Activated naive CD4-positive, alpha-beta T cell treated with anti-CD3 and anti-CD28 coated beads, Interleukin-2, amount 50 U/mL, for 24 hours (primary cell): ENCODE results near the gene RNF144A.

Experiments
- H3K27ac Mint-ChIP-seq: one replicate; pipeline ENCODE4 v1.8.0; 2021; ENCODE audit warnings: mild to moderate bottlenecking, mixed read lengths
- H3K27me3 Mint-ChIP-seq: one replicate; pipeline ENCODE4 v1.8.0; 2021; ENCODE audit warnings: mixed read lengths
- H3K36me3 Mint-ChIP-seq: one replicate; pipeline ENCODE4 v1.8.0; 2021; ENCODE audit warnings: mixed read lengths
- H3K4me1 Mint-ChIP-seq: one replicate; pipeline ENCODE4 v1.8.0; 2021; ENCODE audit warnings: mixed read lengths
- H3K4me3 Mint-ChIP-seq: one replicate; pipeline ENCODE4 v1.8.0; 2021; ENCODE audit warnings: mild to moderate bottlenecking, mixed read lengths
- H3K9me3 Mint-ChIP-seq: one replicate; pipeline ENCODE4 v1.8.0; 2021; ENCODE audit warnings: mixed read lengths

Gene RNF144A, protein sequence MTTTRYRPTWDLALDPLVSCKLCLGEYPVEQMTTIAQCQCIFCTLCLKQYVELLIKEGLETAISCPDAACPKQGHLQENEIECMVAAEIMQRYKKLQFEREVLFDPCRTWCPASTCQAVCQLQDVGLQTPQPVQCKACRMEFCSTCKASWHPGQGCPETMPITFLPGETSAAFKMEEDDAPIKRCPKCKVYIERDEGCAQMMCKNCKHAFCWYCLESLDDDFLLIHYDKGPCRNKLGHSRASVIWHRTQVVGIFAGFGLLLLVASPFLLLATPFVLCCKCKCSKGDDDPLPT

DNA sequence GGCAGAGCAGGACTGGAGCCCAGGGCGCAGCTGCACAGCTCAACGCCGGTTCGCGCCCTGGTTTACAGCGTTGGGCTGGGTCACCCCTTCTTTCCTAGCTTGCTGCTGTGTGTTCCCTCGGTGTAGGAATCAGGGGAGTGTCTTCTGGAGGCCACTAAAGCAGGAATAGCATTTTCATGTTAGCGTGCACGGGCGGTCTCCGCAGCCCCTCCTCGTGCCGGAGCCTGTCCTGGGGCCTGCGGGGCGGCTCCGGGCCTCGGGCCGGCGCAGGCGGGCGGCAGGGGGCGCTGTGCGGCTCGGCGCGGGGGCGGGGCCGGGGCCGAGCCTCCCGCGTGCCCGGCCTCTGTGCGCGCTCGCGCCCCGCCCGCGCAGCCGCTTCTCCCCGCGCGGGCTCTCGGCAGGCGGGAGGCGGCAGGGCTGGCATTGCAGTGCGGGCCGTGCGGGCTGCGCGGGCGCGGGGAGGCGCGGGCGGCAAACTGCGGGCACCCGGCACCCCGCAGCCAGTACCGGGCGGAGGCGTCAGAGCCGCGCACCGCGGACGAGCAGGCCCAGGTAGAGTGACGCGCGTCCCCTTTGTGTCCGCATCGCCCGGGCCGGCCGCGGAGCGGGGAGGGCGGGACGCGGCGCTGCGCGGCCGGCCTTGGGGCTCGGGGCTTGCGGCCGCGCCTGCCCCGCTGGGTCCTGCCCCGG is at the start of gene RNF144A:
Gene RNF144A, plus strand, starts transcription at position 342 of the 690 bp plus-strand sequence. CDS start 79,515 bp downstream, outside the sequence.
- H3K36me3 Mint-ChIP-seq = peaks cover 10% of the 10 kb centered on the region
- H3K4me3 Mint-ChIP-seq = peak within 1 kb of the TSS; percentile 75
- H3K4me1 Mint-ChIP-seq = peaks cover 81% of the 10 kb centered on the region
- H3K9me3 Mint-ChIP-seq = no peaks in the 10 kb centered on the region
- H3K27ac Mint-ChIP-seq = peak within 1 kb of the TSS; percentile 72
- no peaks in the 10 kb centered on the region for H3K27me3 Mint-ChIP-seq

DNA sequence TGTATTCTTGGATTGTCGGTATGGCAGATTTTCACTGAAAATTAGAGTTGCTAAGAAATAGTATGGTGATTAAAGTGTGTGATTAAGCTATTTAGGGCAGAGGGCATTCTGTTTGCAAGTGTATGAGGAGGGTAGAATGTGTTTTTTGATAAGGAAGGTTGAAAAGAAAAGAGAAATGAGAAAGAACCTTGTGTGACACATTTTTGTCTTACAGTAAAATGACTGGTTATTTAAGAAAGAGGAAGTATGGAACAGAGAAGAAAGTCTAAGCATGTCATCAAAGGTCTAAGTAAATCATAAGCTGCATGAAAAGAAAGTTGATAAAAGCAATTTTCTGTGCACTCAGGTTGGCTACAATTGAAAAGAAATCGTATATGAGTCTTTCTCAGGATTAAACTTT is 44.8 kb upstream of the RNF144A start:
- Mint-ChIP-seq H3K4me3 (peak overlapping the region; percentile 55), H3K9me3 (peaks cover 6% of the 10 kb centered on the region), H3K27me3 (no peaks in the 10 kb centered on the region), H3K27ac (peak overlapping the region; percentile 89), H3K36me3 (peaks cover 3% of the 10 kb centered on the region), H3K4me1 (peaks cover 65% of the 10 kb centered on the region)

DNA sequence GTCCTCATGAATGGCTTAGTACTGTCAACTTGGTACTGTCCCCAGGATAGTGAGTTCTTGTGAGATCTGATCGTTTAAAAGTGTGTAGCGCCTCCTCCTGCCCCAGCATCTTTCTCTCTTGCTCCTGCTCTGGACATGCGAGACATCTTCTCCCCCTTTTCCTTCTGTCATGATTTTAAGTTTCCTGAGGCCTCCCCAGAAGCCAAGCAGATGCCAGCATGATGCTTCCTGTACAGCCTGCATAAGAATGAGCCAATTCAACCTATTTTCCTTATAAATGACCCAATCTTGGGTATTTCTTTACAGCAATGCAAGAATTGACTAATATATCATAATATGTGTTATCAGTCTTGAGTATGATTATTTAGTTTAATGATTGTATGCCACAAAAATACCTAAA is 43.2 kb upstream of the RNF144A start:
- Mint-ChIP-seq H3K4me1 (peaks cover 75% of the 10 kb centered on the region), H3K9me3 (peaks cover 6% of the 10 kb centered on the region), H3K27me3 (no peaks in the 10 kb centered on the region), H3K36me3 (peaks cover 3% of the 10 kb centered on the region), H3K4me3 (no peak overlapping the region), H3K27ac (peak overlapping the region; percentile 90)

DNA sequence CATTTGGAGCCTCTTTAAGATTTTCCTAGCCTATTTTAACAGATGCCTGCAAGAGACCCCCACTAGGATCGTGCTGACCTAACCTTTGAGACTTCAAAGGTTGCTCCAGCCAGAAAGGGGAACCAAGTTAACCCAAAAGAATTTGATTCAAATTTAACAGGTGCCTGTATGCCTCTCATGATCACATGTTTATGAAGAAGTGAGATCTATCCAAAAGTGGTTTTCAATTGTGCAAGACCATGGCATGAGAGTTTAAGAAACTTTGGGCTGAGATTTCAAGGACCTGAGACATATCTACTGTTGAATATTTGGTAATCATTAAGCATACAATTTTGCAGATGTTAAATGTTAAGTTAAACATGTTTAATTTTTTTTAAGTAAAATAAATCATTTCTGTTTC is 40.9 kb upstream of the RNF144A start:
- Mint-ChIP-seq H3K4me3 (no peak overlapping the region), H3K9me3 (peaks cover 6% of the 10 kb centered on the region), H3K36me3 (peaks cover 3% of the 10 kb centered on the region), H3K27me3 (no peaks in the 10 kb centered on the region), H3K4me1 (peaks cover 92% of the 10 kb centered on the region), H3K27ac (no peak overlapping the region)

GRCh38 chr2:6877402-6878304 is 39.6 kb upstream of the RNF144A start, which contains the start of gene RSAD2:
Gene RSAD2 (plus strand): TSS chr2:6877777. CDS start chr2:6877801, 24 bp downstream.
- H3K36me3 Mint-ChIP-seq = peaks cover 6% of the 10 kb centered on the region
- H3K27ac Mint-ChIP-seq = peak within 1 kb of the TSS; percentile 90
- peaks cover 92% of the 10 kb centered on the region for H3K4me1 Mint-ChIP-seq
- peak within 1 kb of the TSS; percentile 88 for H3K4me3 Mint-ChIP-seq
- H3K27me3 Mint-ChIP-seq = no peaks in the 10 kb centered on the region
- peaks cover 6% of the 10 kb centered on the region for H3K9me3 Mint-ChIP-seq

- Mint-ChIP-seq H3K36me3 (peaks cover 6% of the 10 kb centered on the region), H3K4me1 (peaks cover 89% of the 10 kb centered on the region), H3K4me3 (peak overlapping the region; percentile 84), H3K27me3 (no peaks in the 10 kb centered on the region), H3K27ac (peak overlapping the region; percentile 88), H3K9me3 (peaks cover 6% of the 10 kb centered on the region)
Measured at GRCh38 chr2:6878549-6878948, 38.7 kb upstream of the RNF144A start.

GRCh38 chr2:6879011-6879410 is 38.2 kb upstream of the RNF144A start:
- Mint-ChIP-seq H3K27ac (peak overlapping the region; percentile 88), H3K4me1 (peaks cover 89% of the 10 kb centered on the region), H3K36me3 (peaks cover 8% of the 10 kb centered on the region), H3K27me3 (no peaks in the 10 kb centered on the region), H3K4me3 (peak overlapping the region; percentile 84), H3K9me3 (peaks cover 3% of the 10 kb centered on the region)

GRCh38 chr2:6880200-6880733 is 36.9 kb upstream of the RNF144A start:
- peak overlapping the region; percentile 82 for H3K4me3 Mint-ChIP-seq
- peaks cover 14% of the 10 kb centered on the region for H3K36me3 Mint-ChIP-seq

GRCh38 chr2:6881046-6881445 is 36.2 kb upstream of the RNF144A start:
- Mint-ChIP-seq H3K27ac (peak overlapping the region; percentile 76), H3K27me3 (no peaks in the 10 kb centered on the region), H3K4me1 (peaks cover 77% of the 10 kb centered on the region), H3K4me3 (peak overlapping the region; percentile 80), H3K36me3 (peaks cover 14% of the 10 kb centered on the region), H3K9me3 (no peaks in the 10 kb centered on the region)

More at GRCh38 chr2:6880200-6880733, 36.9 kb upstream of the RNF144A start:
- Mint-ChIP-seq H3K4me1 (peaks cover 84% of the 10 kb centered on the region), H3K27me3 (no peaks in the 10 kb centered on the region), H3K9me3 (no peaks in the 10 kb centered on the region), H3K27ac (peak overlapping the region; percentile 96)

DNA sequence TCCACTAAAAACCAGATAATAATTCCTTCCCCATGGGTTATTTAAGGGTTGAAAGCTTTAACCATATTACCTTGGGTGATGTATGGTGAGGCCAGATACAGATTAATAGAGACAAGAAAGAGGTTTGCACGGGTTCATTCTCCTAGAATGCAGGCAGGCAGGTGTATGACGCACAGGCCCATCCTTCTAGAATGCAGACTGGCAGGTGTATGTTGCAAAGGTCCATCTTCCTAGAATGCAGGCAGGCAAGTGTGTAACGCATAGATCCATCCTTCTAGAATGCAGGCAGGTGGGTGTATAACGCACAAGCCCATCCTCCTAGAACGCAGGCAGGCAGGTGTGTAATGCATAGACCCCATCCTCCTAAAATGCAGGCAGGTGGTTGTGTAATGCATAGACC is 35.7 kb upstream of the RNF144A start:
- H3K4me1 Mint-ChIP-seq = peaks cover 73% of the 10 kb centered on the region
- no peaks in the 10 kb centered on the region for H3K27me3 Mint-ChIP-seq
- peak overlapping the region; percentile 76 for H3K27ac Mint-ChIP-seq
- H3K4me3 Mint-ChIP-seq = peak overlapping the region; percentile 80
- H3K36me3 Mint-ChIP-seq = peaks cover 14% of the 10 kb centered on the region
- no peaks in the 10 kb centered on the region for H3K9me3 Mint-ChIP-seq

DNA sequence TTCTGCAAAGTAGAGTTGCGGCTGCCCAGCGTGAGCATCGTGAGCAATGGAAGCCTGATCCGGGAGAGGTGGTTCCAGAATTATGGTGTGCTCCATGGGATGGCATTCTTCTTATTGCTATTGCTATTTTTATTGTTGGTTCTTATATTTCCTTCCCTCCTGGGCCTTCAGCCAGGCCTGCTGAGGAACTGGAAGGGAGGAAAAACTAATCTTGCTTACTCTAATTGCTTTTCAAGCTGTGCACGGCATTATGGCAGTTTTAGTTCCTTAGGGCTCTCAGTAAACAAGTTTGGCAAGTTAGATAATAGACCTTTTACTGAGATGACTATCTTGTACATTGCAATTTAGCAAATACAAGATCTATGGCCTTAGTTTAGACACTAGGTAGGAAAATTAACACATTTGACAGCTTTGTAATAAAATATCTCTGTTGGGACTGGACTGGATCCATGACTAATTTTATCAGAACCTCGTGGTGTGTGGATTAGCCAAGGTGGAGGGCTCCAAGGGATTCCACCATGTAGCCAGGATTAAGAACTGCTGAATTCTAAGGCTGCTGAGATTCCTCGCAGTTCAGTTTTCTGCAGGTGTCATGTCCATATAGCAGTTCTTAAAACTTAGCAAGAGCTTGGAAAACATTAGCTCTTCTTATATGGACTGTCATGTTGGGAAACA is 33.6 kb upstream of the RNF144A start:
- Mint-ChIP-seq H3K4me1 (peaks cover 54% of the 10 kb centered on the region), H3K9me3 (no peaks in the 10 kb centered on the region), H3K4me3 (no peak overlapping the region), H3K27me3 (no peaks in the 10 kb centered on the region), H3K27ac (no peak overlapping the region), H3K36me3 (peaks cover 14% of the 10 kb centered on the region)

DNA sequence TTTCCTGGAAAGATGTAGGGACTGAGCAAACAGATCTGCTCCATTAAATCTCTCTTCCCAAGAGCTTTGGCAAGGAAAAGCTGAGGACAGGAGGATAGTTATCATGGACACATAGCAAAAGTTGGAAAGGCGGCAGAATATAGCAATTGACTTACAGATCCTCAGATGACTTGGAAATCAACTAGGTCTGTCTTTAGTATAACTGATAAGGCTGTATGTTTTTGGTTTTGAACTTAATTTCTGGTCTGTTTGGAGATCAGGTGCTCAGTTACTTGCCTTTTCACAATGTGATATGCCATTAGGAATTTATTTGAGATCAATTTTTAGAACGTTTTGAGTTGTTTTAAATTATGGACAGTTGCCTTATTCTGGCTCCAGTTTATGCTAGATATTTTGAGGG is 31.7 kb upstream of the RNF144A start:
- Mint-ChIP-seq H3K4me3 (no peak overlapping the region), H3K27me3 (no peaks in the 10 kb centered on the region), H3K36me3 (peaks cover 14% of the 10 kb centered on the region), H3K9me3 (no peaks in the 10 kb centered on the region), H3K27ac (no peak overlapping the region), H3K4me1 (peaks cover 37% of the 10 kb centered on the region)

DNA sequence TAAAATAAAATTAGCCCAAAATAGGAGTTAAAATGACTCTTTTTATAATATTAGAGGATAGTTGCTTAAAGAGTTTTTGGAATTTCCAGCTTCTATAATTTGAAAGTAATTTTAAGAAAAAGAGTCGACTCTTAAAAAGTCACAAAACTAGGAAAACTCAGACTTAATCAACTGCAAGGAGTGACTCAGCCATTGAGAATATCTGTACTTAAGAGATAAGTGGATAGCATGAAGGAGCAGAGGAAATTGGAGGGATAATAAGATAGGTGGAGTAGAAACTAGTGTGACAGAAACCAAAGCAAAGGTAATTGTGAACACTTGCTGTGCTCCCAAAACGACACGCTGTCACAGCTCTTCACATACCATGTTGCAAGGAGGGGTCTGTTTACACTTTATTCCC is 31.2 kb upstream of the RNF144A start:
- peaks cover 14% of the 10 kb centered on the region for H3K36me3 Mint-ChIP-seq

DNA sequence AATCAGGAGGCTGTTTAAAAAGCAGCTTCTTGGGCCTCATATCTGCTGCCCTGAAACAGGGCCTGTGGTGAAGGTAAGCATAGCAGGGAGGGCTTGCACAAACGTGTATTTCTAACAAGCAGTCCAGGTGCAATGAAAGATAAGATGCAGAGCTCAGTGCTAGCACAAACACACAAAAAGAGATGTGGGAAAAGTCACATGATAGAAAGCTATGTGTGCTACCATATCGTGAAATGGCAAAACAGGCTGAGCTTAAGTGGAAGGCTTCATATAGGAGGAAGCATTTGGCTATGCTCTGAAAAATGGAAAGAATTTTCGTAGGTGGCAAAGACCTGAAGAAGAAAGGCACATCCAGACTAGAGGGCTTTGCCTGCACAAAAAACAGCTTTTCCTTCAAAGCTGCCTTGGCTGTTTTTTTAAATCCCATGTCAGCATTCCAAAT is 29.4 kb upstream of the RNF144A start:
- Mint-ChIP-seq H3K27me3 (no peaks in the 10 kb centered on the region), H3K4me1 (peaks cover 15% of the 10 kb centered on the region), H3K27ac (no peak overlapping the region), H3K9me3 (no peaks in the 10 kb centered on the region), H3K4me3 (no peak overlapping the region), H3K36me3 (peaks cover 11% of the 10 kb centered on the region)

More for the DNA sequence above, 31.2 kb upstream of the RNF144A start:
- Mint-ChIP-seq H3K27me3 (no peaks in the 10 kb centered on the region), H3K4me1 (peaks cover 33% of the 10 kb centered on the region), H3K4me3 (no peak overlapping the region), H3K27ac (no peak overlapping the region), H3K9me3 (no peaks in the 10 kb centered on the region)

DNA sequence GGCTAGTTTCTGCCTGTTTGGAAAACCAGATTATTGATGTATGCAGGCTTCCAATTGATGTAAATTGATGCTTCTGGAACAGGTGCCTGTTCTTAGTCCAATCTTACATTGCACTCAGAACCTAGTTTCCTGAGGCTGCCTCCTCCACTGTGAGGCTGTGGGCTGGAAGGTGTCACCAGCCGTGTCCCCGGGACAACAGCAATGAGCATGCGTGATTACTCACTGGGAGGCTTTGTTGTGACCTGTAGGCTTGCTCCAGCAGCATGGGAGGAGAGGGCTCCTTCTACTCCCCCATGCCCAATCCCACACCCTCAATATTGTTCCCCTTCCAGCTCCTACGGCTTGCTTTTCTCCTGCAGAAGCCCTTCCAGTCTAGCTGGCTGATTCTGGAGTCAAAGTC is 28.5 kb upstream of the RNF144A start:
- Mint-ChIP-seq H3K27me3 (no peaks in the 10 kb centered on the region), H3K36me3 (peaks cover 11% of the 10 kb centered on the region), H3K4me1 (peaks cover 9% of the 10 kb centered on the region), H3K4me3 (no peak overlapping the region), H3K9me3 (no peaks in the 10 kb centered on the region), H3K27ac (no peak overlapping the region)
